GM18498 (cell line): Measurements from ENCODE around the gene RTKN.
"Not testable (repeated sequence)": the region's sequence is repeated elsewhere in the genome, so short reads cannot be mapped to it uniquely, and the experiment has no call there.

Source experiments
- ATAC-seq: cut with Tn5 transposase; IDR thresholded peaks from one replicate; pipeline ENCODE4 v1.9.1; 2021; ENCODE audit warnings: mild to moderate bottlenecking, moderate library complexity; ENCODE audit not compliant: unreplicated experiment

RTKN gene

DNA sequence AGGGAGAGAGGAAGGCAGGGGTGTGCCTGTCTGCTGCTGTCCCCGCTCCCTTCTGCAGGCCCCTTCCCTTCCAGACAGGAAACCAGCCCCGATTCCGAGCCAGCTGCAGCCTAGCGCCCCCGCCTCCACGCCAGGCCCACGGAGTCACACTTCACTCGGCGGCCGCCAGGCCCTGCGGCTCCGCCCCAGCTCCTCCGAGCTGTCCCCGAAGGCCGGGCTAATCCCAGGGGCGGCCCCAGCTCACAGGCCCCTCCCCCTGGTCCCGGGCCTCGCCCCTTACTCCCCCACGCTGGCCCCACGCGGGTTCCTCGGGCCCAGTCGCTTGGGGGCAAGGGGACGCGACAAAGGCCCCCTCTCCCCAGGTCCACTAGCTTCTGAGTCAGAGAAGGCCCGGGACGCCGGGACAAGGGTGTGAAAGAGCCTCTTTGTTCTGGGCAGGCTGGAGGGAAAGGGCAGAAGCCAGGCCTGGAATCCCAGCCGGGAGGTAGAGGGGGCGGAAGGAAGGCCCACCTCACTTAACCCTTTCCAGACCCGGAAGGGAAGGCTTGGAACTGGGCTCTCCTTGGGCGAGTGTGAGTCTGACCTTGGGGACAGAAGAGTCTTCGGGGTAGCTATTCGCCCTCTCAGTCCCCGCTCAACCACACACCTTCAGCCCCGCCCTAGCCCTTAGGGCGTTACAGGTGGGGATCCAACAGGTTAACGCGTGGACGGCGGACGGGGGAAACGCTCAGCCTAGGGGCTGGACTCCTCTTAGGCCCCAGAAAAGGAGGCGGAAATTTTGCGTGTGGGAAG is 1.2 kb downstream of the RTKN start:
- peak; percentile 96 for ATAC-seq

DNA sequence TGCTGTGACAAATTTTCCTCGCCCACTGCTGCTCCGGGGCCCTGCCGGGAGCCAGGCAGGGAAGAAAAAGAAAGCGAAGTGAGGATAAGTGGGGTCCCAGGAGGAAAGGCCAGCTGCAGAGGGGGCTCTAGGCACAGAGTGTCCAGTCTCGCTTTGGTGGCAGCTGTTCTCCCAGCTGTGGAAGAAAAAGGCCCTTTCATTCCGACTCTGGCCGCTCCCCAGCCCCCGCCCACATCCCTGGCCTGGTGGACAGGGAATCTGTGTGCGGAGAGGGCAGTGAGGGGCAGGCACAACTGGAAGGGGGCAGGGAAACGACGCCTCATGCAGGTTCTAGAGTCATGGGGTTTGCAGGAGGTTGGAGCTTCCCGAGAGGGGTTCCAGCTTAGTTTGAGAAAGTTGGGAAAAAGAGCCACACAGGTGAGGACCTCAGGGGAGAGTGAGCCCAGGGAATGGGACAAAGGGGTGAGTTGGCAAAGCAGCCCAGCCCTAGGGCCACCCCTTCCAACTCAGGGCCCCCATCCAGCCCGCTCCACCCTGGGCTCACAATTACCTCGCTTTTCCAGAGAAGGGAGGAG is 1.8 kb downstream of the RTKN start:
- no peak for ATAC-seq

DNA sequence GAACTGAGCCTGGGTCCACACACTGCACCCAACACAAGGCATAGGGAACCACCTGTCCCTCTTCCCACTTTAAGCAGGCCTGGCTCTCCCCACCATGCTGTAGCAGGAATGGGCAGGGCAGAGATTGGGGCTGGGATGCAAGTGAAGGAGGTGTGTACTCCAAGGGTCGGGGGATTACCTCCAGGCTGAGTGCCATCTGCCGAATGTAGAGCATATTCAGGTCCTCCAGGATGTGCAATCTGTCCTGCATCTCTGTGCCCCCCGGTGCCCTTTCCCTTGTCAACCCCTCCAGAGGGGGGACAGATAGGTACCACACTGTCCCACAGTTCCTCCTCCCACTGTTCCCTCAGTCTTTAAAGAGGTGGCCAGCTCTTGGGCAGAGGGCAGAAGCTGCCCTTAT is 2.4 kb downstream of the RTKN start:
- ATAC-seq = no peak

DNA sequence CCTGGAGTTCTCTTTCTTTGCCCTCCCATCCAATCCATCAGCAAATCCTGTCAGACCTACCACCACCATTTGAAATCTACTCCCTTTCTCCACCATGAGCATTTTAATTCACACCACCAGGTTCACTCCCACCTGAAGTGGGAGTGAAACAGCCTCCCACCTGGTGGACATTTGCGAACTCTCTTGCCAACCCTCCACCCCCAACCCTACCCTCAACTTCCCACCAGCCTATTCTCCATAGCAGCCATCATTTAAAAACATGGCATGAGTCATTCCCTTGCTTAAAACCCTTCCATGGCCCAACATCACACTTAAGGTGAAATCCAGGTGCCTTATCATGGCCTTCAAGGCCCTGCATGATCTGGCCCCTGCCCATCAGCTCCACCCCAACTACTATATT is 3.5 kb downstream of the RTKN start:
- ATAC-seq = no peak

DNA sequence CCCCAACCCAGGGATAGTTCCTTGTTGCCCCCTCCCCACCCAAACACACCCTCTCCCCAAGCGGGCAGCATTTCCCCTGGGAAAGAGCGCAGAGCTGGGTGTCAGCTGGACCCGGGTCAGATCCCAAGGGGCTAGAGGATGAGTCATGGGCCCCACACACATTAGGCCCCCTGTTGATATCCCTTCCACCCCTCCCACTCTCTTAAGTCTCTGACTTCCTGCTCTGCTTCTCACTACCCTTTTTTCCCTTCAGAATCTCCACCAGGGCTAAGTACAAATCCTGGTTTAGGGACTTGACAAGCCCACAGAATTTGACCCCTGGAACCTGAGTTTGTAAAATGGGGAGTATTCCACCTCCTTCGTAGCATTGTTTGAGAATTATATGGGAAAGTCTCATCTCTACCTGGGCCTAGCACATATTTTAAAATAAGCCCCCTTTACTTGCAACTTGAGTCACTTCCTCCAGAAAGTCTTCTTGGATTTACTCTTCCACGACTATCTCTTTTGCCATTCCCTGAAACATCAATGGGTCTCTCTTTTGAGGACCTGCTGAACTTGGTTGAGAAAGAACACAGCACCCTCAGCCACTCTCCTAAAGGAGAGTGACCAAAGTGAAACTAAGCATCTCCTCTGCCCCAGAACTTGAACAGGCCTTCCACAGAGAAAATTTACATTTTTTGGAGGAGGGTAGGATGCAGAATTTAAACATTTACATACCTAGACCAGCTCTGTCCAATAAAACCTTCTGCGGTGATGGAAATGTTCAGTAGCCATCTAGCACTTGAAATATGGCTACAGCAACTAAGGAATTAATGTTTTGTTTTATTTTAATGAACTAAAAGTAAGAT is 4.7 kb downstream of the RTKN start:
- no peak for ATAC-seq

DNA sequence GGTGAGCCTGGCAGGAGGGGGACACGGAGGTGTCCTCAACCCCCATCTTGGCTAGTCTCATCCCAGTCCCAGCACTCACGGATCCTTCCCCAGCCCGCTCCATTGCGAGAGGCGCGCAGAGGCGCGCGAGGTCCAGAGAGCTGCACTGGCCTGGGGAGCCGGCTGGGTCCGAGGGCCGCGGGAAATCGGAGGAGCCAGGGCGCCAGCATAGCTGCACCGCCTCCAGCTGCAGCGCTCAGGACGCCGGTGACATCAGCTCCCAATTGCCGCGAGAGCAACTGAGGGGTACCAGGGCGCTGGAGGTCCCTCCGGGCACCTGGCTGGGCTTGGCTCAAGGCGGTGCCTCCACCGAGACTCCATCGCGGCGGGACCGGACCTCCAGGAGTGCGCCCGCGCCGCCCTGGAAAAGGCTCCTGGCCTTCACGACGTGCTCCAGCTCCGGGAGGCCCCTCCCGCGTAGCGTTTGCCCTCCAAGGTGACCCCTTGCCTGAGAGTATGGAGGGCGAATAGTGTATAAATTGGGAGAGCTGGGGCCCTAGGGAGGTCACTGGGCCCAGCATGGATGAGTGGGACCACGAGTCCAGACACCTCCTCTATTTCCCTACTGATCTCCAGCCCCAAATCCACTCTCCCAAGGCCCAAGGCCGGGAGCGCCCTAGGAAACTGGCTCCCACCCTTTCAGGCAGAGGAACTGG is 5.5 kb downstream of the RTKN start:
- no peak for ATAC-seq

DNA sequence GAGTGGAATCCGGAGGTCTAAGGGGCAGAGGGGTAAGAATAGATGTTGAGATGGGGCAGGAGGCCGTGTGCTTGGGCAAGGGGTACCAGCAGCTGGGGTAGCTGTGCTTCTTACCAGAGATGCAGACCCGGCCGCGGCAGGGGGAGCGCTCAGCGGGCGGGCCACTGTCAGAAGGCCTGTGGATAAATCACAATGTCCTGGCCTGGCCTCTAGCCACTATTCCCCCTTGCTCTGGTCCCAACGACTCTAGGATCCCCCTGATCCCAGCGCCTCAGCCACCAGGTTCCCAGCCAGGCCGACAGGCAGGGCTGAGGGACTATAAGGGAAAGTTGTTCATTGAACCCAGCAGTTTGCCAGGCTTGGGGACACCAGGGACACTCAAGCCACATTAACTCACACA is 11.2 kb downstream of the RTKN start:
- ATAC-seq = no peak

DNA sequence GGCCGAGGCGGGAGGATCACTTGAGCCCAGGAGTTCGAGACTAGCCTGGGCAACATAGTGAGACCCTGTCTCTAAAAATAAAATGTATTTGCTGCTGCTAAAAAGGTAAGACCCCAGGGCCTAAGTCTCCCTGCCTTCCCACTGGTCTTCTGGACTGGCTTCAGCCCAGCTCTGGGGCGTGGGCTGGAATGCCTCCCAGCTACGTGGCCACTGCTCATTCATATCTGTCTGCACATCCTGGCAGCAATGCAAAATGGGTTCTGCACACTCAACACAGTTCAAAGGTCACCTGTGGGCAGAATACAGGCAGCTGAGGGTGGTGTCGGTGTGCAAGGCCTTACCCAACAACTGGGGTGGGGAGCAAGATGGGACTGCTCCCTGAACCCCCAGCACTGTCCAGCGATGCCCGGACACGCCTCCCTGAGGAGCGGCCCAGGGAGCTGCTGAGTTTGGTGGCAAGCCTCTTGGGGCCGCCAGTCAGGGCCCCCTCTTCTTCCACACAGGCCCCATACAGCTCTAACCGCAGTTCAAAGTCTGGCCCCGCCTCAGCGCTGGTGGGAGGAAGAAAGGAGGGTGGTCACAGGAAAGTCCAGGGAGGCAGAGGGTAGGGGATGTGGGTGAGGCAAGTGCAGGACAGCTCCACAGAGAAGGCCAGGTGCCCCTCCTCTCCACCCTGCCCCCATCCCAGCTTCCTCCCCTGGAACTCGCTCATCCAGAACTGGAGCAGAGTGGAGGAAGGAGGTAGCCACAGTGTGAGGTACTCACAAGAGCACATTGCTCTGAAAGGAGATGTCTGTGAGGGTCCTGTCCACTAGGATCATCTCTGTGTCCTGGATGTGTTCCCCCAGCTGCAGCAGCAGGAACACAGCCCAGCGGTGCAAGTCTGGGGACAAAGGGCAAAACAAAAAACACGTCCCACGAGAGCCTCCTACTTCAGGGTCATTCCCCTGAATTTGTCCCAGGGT is 12.0 kb downstream of the RTKN start:
- ATAC-seq = no peak

DNA sequence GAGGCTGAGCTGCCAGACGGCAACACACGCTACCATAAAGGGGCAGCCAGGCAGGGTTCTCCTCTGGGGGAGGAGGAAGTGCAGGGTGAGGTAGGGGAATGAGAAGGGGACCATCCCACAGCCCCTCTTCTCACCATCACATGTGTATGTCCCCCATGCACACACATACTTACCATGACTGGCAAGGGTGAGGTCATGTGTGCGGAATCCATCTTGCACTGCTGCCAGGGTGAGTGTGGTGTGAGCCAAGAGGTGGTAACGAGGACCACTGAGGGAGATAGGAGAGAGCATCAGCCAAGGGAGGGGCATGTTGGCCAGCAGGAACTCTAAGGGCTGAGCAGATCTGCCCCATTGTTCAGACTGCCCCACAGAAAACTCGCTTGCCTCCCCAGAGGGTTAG is 13.1 kb downstream of the RTKN start:
- no peak for ATAC-seq

DNA sequence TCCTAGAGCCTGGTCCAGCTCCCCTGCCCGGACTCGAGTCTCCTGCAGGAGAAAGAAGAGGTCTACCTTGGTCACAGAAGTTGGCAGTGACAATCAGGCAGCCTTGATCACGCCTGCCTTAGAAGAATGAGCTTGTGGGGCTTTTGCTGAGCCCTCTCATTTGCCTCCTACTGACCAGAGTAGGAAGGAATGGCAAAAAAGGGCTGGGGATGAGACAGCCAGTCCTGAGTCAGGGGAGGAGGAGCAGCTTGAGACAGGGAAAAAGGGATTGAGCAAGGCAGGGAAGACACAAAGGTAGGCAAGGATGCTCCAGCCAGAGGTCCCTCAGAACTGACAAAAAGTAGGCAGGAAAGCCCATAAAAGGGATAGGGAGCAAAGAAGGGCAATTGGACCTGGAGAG is 14.2 kb downstream of the RTKN start:
- no peak for ATAC-seq

DNA sequence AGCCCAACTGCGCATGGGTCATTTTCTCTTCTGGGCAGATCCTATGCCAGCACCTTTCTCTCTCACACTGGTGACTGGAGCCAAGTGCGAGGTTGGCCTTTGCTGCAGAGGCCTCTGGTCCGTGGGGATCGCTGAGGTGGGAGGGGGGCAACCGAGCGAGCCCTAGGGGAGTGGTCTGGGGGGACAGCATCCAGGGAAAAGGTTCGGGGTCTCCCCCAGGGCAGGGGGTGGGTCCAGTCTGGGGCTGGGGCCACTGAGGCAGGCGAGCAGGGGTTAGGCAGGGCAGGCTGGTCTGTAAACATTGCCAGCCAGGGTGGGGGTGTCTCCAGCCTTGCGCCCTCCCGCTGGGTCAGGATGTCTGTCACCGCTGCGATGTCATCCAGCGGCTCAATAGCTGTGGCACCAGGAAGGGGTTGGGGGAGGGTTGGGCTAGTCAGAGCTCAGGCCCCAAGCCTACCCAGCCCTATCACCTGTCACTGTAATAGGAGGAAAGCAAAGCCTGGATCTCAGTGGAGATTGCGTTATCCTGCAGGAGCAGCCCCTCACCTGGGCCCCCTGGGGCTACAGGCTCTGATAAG is 15.5 kb downstream of the RTKN start:
- no peak for ATAC-seq

DNA sequence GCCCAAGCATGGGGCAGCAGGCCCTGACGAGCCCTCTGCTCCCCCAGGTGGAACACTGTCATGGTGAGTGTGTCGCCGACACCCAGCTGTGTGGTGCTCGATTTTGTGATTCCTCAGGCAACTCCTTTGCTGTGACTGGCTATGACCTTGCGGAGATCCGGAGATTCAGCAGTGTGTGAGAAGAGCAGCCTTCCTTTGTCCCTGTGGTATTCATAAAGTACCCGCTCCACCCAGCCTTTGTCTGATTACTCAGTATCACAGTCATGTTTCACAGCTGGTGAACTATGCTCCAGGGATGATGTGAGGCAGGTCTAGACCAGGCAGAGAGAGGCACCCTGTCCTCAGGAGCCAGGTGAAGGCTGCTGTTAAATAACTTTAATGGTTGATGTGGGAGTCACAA is 16.2 kb downstream of the RTKN start:
- no peak for ATAC-seq

DNA sequence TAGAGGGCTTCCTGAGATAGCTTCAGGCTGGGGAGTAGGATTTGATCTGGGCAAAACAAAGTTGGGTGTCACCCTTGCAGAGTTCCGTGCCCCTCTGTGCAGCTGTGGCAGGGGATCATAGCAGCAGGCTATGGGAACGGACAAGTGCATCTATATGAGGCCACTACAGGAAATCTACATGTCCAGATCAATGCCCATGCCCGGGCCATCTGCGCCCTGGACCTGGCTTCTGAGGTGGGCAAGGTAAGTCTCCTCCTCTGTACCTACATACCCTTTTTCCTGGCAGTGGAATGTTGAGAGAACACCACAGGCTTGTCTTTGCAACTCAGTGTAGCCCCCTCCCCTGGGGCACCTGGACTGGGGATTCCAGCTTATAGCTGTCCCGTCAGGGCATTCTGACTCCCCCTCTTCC is 16.7 kb downstream of the RTKN start:
- ATAC-seq = no peak

DNA sequence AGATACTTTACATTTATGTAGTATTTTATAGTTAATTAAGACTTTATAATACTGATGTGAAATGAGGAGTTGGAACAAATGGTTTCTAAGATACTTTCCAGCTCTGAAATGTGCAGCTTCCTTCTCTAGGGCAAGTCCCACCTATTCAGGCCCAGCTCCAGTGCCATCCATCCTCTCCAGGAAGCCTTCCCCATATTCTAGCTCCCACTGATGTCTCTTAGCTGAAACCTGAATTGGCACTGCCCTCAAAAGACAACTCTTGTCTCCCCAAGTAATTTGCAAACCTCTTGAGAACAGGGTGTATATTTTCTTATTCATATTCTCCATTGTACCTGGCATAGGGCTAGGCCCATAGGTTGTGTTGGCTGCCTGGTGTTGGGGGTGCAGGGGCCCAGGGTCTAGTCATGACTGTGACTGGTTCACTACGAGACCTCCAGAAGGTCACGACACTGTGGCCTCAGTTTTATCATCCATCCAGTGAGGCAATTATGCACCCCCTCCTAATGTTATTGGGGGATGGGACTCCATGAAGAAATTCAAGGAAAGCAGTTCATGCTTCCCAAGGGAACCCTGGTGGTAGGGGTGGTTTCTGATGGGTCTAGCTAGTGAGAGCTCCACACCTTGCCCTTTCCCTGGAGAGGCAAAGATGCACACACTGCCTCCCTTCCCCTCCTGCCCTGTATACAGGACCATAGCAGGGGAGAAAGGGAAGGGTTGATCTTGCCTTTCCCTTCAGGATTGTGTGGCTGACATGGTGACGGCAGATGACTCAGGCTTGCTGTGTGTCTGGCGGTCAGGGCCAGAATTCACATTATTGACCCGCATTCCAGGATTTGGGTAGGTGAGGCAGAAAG is 17.4 kb downstream of the RTKN start:
- ATAC-seq = no peak

DNA sequence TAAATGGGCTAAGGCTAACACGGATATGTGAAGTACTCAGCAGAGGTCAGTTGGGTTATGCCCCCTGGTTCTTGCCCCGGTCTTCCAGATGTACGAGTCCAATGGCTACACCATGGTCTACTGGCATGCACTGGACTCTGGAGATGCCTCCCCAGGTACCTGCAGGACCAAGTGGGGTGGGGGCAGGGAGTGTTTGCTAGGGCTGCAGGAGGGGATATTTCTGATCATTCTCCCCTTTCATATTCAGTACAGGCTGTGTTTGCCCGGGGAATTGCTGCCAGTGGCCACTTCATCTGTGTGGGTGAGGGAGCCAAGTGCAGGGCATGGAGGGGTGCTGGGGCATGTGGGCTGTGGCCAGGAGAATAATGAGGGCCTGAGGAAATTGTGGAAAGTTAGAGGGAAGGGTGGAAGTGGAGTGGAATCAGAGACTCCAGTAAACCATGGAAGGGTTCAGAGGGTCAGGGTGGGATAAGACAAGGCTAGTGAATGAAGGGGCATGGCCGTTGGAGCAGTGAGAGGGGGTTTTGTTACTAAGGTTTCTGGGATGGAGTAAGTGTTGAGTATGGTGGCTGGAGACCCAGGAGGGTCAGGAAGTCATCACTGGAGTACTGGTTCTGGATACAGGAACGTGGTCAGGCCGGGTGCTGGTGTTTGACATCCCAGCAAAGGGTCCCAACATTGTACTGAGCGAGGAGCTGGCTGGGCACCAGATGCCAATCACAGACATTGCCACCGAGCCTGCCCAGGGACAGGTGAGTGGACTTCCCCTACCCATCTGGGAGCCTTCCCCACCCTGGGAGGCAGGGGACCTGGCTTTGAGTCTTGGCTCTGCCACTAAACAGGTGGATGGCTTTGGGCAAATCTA is 18.3 kb downstream of the RTKN start:
- no peak for ATAC-seq

DNA sequence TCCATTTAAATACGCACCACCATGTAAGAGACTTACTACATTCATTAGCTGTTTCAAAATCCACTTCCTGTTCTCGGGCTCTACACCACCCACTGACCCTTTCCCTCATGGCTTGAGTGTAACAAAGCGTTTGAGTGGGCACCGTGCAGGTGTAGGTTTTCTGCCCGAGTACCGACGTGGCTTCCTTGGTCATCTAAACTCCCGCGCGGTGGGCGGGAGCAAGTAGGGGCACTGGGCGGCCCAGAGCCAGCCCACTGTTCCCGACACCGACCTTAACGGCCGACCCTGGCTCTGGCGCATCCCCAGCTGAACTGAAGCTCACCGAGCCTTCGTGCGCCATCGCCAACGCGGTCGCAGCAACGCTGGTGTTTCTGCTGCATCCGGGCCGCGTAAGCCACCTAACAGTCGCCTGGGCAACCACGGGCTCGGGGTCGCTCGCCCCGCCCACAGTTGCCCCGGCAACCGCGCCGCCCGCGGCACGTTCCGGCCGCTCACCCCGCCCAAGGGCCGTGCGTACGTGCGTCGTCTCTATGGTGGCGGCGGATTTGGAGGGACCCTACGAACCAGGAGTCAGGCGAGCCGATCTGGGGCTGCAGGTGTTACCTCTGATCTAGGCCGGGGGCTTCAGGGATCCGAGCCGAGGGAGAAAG is 20.4 kb downstream of the RTKN start, which contains the start of the genes C2orf81 and WDR54:
C2orf81 (minus strand) TSS at position 399 of the 650 bp plus-strand sequence; CDS start at position 340, 59 bp downstream.
WDR54 (plus strand) TSS at position 510 of the 650 bp plus-strand sequence. CDS start 424 bp downstream, outside the sequence.
- peak; percentile 95 for ATAC-seq

DNA sequence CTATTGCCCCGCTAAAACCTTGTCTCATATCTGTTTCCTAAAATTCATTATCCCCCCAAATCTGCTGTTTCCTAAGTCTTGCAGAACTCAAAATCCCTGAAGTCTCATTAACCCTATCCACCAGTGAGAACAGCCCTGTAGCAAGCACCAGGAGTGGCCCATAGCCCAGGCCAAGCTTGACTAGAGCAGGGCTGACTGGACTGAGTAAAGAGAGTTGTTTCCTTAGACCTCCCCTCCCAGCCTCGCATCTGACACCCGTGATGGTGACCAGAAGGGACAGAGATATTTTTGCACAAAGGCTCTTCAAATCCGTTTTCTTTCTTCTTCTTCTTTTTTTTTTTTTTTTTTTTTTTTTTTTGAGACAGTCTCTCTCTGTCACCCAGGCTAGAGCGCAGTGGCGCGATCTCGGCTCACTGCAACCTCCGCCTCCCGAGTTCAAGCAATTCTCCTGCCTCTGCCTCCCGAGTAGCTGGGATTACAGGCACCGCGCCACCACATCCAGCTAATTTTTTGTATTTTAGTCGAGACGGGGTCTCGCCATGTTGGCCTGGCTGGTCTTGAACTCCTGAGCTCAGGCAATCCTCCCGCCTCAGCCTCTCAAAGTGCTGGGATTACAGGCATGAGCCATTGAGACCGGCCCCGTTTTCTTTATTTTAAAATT is 21.2 kb downstream of the RTKN start:
- ATAC-seq = not testable (repeated sequence)
